CD4-positive, alpha-beta T cell treated with Interferon alpha-2 for 1 hour (primary cell): ENCODE data around the gene COG1.

Experiments used
- DNase-seq, 2 donors: peaks; one replicate each; pipeline ENCODE4 v3.0.0-alpha.2; 2020 to 2022

COG1 gene

GRCh38 chr17:73231841-73232586 is 39.2 kb downstream of the COG1 start:
- DNase-seq, result peak; percentile 95 to 97

- DNase-seq, result peak in 1 of 2 donors; percentile 29
These were observed 39.9 kb downstream of the COG1 start for GRCh38 chr17:73232587-73233373.

GRCh38 chr17:73234736-73235135 is 41.9 kb downstream of the COG1 start:
- DNase-seq, result no peak

GRCh38 chr17:73237714-73238113 is 44.9 kb downstream of the COG1 start:
- DNase-seq, result peak in 1 of 2 donors; percentile 16

GRCh38 chr17:73240561-73240960 is 47.7 kb downstream of the COG1 start:
- no peak for DNase-seq

GRCh38 chr17:73247726-73248125 is 54.9 kb downstream of the COG1 start:
- DNase-seq, result no peak

- no peak for DNase-seq
These were observed 55.7 kb downstream of the COG1 start for GRCh38 chr17:73248532-73248931.

GRCh38 chr17:73249700-73250099 is 56.8 kb downstream of the COG1 start:
- no peak for DNase-seq

- no peak for DNase-seq
These were observed 58.2 kb downstream of the COG1 start for GRCh38 chr17:73250851-73251640.

GRCh38 chr17:73251871-73252270 is 59.0 kb downstream of the COG1 start:
- no peak for DNase-seq

- peak; percentile 19 to 47 for DNase-seq
These were observed 62.9 kb downstream of the COG1 start for GRCh38 chr17:73255671-73256181.

- no peak for DNase-seq
These were observed 63.4 kb downstream of the COG1 start for GRCh38 chr17:73256220-73256619.

- DNase-seq, result no peak
These were observed 64.7 kb downstream of the COG1 start for GRCh38 chr17:73257516-73257915.
